ENCODE results near the gene PTGDR.

Gene PTGDR

GRCh38 chr14:52313903-52314594 lies 46.6 kb downstream of the PTGDR start, which contains the start of gene PTGER2:
TSS of gene PTGER2 (plus strand) at chr14:52314312. CDS start at chr14:52314549, 237 bp downstream.
- FAIRE-seq: no peak

- no peak for FAIRE-seq
Observed at GRCh38 chr14:52314595-52315354, 47.3 kb downstream of the PTGDR start.

- FAIRE-seq: no peak
Observed at GRCh38 chr14:52315355-52315718, 47.8 kb downstream of the PTGDR start.

GRCh38 chr14:52318062-52318461 lies 50.6 kb downstream of the PTGDR start:
- FAIRE-seq: no peak

GRCh38 chr14:52318826-52319645 lies 51.5 kb downstream of the PTGDR start:
- no peak for FAIRE-seq

GRCh38 chr14:52319919-52320318 lies 52.4 kb downstream of the PTGDR start:
- no peak for FAIRE-seq

GRCh38 chr14:52325126-52325525 lies 57.6 kb downstream of the PTGDR start:
- FAIRE-seq: no peak

- FAIRE-seq: no peak
Observed at GRCh38 chr14:52325630-52326029, 58.1 kb downstream of the PTGDR start.

All from endometrium (tissue), 2 donors.